Measurements from ENCODE around the gene SERINC5.

The SERINC5 gene

GRCh38 chr5:80230269-80230992 is 25.4 kb downstream of the SERINC5 start:
- in situ Hi-C loops (cut with HindIII; ENCODE audit: low sequenced_read_pairs) = no loop called here

GRCh38 chr5:80229902-80230255 is 26.0 kb downstream of the SERINC5 start:
- in situ Hi-C loops (cut with HindIII; ENCODE audit: low sequenced_read_pairs) = no loop called here

GRCh38 chr5:80227979-80228596 is 27.8 kb downstream of the SERINC5 start:
- in situ Hi-C loops (cut with HindIII; ENCODE audit: low sequenced_read_pairs) = no loop called here

- in situ Hi-C loops (cut with HindIII; ENCODE audit: low sequenced_read_pairs) = no loop called here
Measured at GRCh38 chr5:80225934-80226326, 29.9 kb downstream of the SERINC5 start.

- in situ Hi-C loops (cut with HindIII; ENCODE audit: low sequenced_read_pairs) = no loop called here
Measured at GRCh38 chr5:80225189-80225933, 30.5 kb downstream of the SERINC5 start.

GRCh38 chr5:80223561-80223960 is 32.3 kb downstream of the SERINC5 start:
- in situ Hi-C loops (cut with HindIII; ENCODE audit: low sequenced_read_pairs) = no loop called here

GRCh38 chr5:80220245-80220897 is 35.5 kb downstream of the SERINC5 start:
- in situ Hi-C loops (cut with HindIII; ENCODE audit: low sequenced_read_pairs) = no loop called here

GRCh38 chr5:80219391-80219790 is 36.5 kb downstream of the SERINC5 start:
- in situ Hi-C loops (cut with HindIII; ENCODE audit: low sequenced_read_pairs) = no loop called here

- in situ Hi-C loops (cut with HindIII; ENCODE audit: low sequenced_read_pairs) = no loop called here
Measured at GRCh38 chr5:80217667-80218066, 38.2 kb downstream of the SERINC5 start.

- in situ Hi-C loops (cut with HindIII; ENCODE audit: low sequenced_read_pairs) = no loop called here
Measured at GRCh38 chr5:80216753-80217596, 38.9 kb downstream of the SERINC5 start.

GRCh38 chr5:80216096-80216495 is 39.8 kb downstream of the SERINC5 start:
- in situ Hi-C loops (cut with HindIII; ENCODE audit: low sequenced_read_pairs) = no loop called here

GRCh38 chr5:80215523-80215922 is 40.3 kb downstream of the SERINC5 start:
- in situ Hi-C loops (cut with HindIII; ENCODE audit: low sequenced_read_pairs) = no loop called here

GRCh38 chr5:80213466-80213865 is 42.4 kb downstream of the SERINC5 start:
- in situ Hi-C loops (cut with HindIII; ENCODE audit: low sequenced_read_pairs) = no loop called here

- in situ Hi-C loops (cut with HindIII; ENCODE audit: low sequenced_read_pairs) = no loop called here
Measured at GRCh38 chr5:80212171-80212667, 43.6 kb downstream of the SERINC5 start.

GRCh38 chr5:80211327-80211726 is 44.5 kb downstream of the SERINC5 start:
- in situ Hi-C loops (cut with HindIII; ENCODE audit: low sequenced_read_pairs) = no loop called here

GRCh38 chr5:80210014-80210413 is 45.8 kb downstream of the SERINC5 start:
- in situ Hi-C loops (cut with HindIII; ENCODE audit: low sequenced_read_pairs) = no loop called here

- in situ Hi-C loops (cut with HindIII; ENCODE audit: low sequenced_read_pairs) = no loop called here
Measured at GRCh38 chr5:80208381-80208780, 47.5 kb downstream of the SERINC5 start.

- in situ Hi-C loops (cut with HindIII; ENCODE audit: low sequenced_read_pairs) = no loop called here
Measured at GRCh38 chr5:80207832-80208231, 48.0 kb downstream of the SERINC5 start.

GRCh38 chr5:80206282-80206681 is 49.6 kb downstream of the SERINC5 start:
- in situ Hi-C loops (cut with HindIII; ENCODE audit: low sequenced_read_pairs) = no loop called here

- in situ Hi-C loops (cut with HindIII; ENCODE audit: low sequenced_read_pairs) = no loop called here
Measured at GRCh38 chr5:80205846-80206245, 50.0 kb downstream of the SERINC5 start.
